Keratinocyte (primary cell): ENCODE results near the gene CTNNA3. TPM values are rescaled to one million over a fixed set of nuclear protein-coding genes. Genes with fewer than 3 reads are reported as not detected.

Experiments
- DNase-seq: peaks from one replicate; pipeline ENCODE4 v3.0.0-alpha.2; 2011; ENCODE audit warnings: low read depth, missing footprints, low spot score
- FAIRE-seq: peaks from 2 replicates; lab custom pipeline; 2011; peaks lifted over from hg19 to GRCh38; lab: Jason Lieb, UNC
- H2AFZ ChIP-seq: 2 replicates; pipeline ENCODE4 v1.6.0; 2012; ENCODE audit warnings: low read length, control low read depth, inconsistent platforms; ENCODE audit not compliant: control insufficient read depth
- H3K27ac ChIP-seq: 2 replicates; pipeline ENCODE4 v1.5.1; 2011; ENCODE audit warnings: low read length; ENCODE audit not compliant: control insufficient read depth, insufficient read depth
- H3K27me3 ChIP-seq: 3 replicates; pipeline ENCODE4 v1.6.0; 2011; ENCODE audit warnings: low read length; ENCODE audit not compliant: control insufficient read depth, insufficient read depth; ENCODE audit errors: extremely low read depth
- H3K36me3 ChIP-seq, 2 experiments: 2 replicates in 1 of 2; 3 replicates in 1 of 2; pipeline ENCODE4 v1.5.1; 2011; ENCODE audit warnings: low read length in 2 of 2, mild to moderate bottlenecking in 1 of 2; ENCODE audit not compliant: control insufficient read depth in 2 of 2, insufficient read depth in 2 of 2; ENCODE audit errors: extremely low read depth in 1 of 2
- H3K4me1 ChIP-seq: 3 replicates; pipeline ENCODE4 v1.5.1; 2011; ENCODE audit warnings: low read length; ENCODE audit not compliant: control insufficient read depth, insufficient read depth; ENCODE audit errors: extremely low read depth
- H3K4me2 ChIP-seq: 3 replicates; pipeline ENCODE4 v1.6.0; 2011; ENCODE audit warnings: low read depth, low read length; ENCODE audit not compliant: control insufficient read depth, insufficient read depth; ENCODE audit errors: extremely low read depth
- H3K4me3 ChIP-seq, 3 experiments: fragments of 200-600 bp in 1 of 3; sonication (generic) in 1 of 3; 2 replicates in 2 of 3; 3 replicates in 1 of 3; pipeline ENCODE4 v1.5.1; 2011 to 2016; ENCODE audit warnings: low read length in 3 of 3, mild to moderate bottlenecking in 3 of 3, control low read depth in 2 of 3, inconsistent platforms in 1 of 3, low read depth in 1 of 3, mixed read lengths in 1 of 3, mixed run types in 1 of 3, moderate library complexity in 1 of 3; ENCODE audit not compliant: control insufficient read depth in 2 of 3, insufficient read depth in 2 of 3; ENCODE audit errors: extremely low read depth in 1 of 3
- H3K79me2 ChIP-seq: 2 replicates; pipeline ENCODE4 v1.6.0; 2012; ENCODE audit warnings: low read length; ENCODE audit not compliant: control insufficient read depth, insufficient read depth
- H3K9ac ChIP-seq: 3 replicates; pipeline ENCODE4 v1.6.0; 2011; ENCODE audit warnings: low read length; ENCODE audit not compliant: control insufficient read depth, insufficient read depth; ENCODE audit errors: extremely low read depth
- H3K9me1 ChIP-seq: 3 replicates; pipeline ENCODE4 v1.6.0; 2011; ENCODE audit warnings: low read length; ENCODE audit not compliant: control insufficient read depth, insufficient read depth; ENCODE audit errors: extremely low read depth
- H3K9me3 ChIP-seq: 2 replicates; pipeline ENCODE4 v1.5.1; 2012; ENCODE audit warnings: low read depth, low read length; ENCODE audit not compliant: control insufficient read depth
- H4K20me1 ChIP-seq: 3 replicates; pipeline ENCODE4 v1.6.0; 2011; ENCODE audit warnings: low read length; ENCODE audit not compliant: control insufficient read depth, insufficient read depth; ENCODE audit errors: extremely low read depth
- EZH2 ChIP-seq: IDR thresholded peaks from one replicate; pipeline ENCODE4 v1.6.1; 2012; ENCODE audit warnings: inconsistent platforms, mild to moderate bottlenecking, low read length, moderate library complexity
- dilution Hi-C: fragments of 300-500 bp; cut with MboI; formaldehyde crosslinking; loops from one replicate; pipeline ENCODE4 v1.7.0; 2020; ENCODE audit warnings: low sequenced_read_pairs; ENCODE audit not compliant: extremely low pct_ligation_motif_present
- polyA plus RNA-seq, 5 experiments: library from polyadenylated mRNA; depleted of rRNA in 3 of 5; stranded (reverse) in 3 of 5; stranded (forward) in 1 of 5; unstranded in 1 of 5; fragments of >200 nt; gene quantifications; 1 replicate in 1 of 5; 2 replicates in 3 of 5; 3 replicates in 1 of 5; pipeline versions ENCODE4 v1.2.1 to v1.2.3, GENCODE V29; 2011 to 2012; ENCODE audit warnings: missing spikeins in 2 of 5, low read depth in 1 of 5, low replicate concordance in 1 of 5
- TF ChIP-seq, protein P1 (sequence below), 3 experiments: IDR thresholded peaks in 1 of 3; conservative IDR thresholded peaks in 1 of 3; optimal IDR thresholded peaks in 1 of 3; 2 replicates in 2 of 3; 3 replicates in 1 of 3; pipeline versions ENCODE3 to v1.5.1; 2011; ENCODE audit warnings: low read length in 3 of 3, mild to moderate bottlenecking in 3 of 3, moderate library complexity in 2 of 3, control low read depth in 1 of 3, inconsistent platforms in 1 of 3; ENCODE audit not compliant: insufficient read depth in 2 of 3; ENCODE audit errors: extremely low read depth in 1 of 3

The CTNNA3 gene
- polyA plus RNA-seq, 1 donor (not counting 4 experiments of a cell fraction or from before 2014, with no cell fraction given) = 0.01 TPM

DNA sequence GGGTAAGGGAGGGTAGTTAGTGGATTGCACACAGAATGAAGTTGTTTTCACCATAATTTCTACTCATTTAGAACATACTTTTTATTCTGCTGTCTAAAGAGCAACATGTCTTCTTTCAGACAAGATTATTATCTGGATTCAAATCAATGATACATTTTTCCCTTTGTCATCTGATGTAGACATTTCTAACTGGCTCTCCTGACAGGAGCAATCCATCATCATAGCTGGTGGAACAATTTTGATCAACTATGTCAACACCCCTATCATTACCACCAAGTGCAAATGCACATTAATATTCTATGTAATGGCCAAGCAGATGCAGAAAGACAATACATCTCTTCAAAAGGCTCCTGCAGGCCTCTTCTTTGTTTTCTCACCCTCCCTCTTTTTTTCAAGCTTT lies 1443.0 kb downstream of the CTNNA3 start:
- Histone ChIP-seq H2AFZ (no peak overlapping the region), H3K4me2 (no peak overlapping the region), H3K27ac (no peak overlapping the region), H3K9me3 (no peaks in the 10 kb centered on the region), H3K9ac (no peak overlapping the region), H3K4me1 (no peaks in the 10 kb centered on the region), H4K20me1 (no peaks in the 10 kb centered on the region), H3K4me3 (no peak overlapping the region), H3K9me1 (no peaks in the 10 kb centered on the region), H3K27me3 (no peaks in the 10 kb centered on the region), H3K36me3 (no peaks in the 10 kb centered on the region), H3K79me2 (no peaks in the 10 kb centered on the region)
- TF ChIP-seq EZH2 = no peak
- TF ChIP-seq, protein P1, sequence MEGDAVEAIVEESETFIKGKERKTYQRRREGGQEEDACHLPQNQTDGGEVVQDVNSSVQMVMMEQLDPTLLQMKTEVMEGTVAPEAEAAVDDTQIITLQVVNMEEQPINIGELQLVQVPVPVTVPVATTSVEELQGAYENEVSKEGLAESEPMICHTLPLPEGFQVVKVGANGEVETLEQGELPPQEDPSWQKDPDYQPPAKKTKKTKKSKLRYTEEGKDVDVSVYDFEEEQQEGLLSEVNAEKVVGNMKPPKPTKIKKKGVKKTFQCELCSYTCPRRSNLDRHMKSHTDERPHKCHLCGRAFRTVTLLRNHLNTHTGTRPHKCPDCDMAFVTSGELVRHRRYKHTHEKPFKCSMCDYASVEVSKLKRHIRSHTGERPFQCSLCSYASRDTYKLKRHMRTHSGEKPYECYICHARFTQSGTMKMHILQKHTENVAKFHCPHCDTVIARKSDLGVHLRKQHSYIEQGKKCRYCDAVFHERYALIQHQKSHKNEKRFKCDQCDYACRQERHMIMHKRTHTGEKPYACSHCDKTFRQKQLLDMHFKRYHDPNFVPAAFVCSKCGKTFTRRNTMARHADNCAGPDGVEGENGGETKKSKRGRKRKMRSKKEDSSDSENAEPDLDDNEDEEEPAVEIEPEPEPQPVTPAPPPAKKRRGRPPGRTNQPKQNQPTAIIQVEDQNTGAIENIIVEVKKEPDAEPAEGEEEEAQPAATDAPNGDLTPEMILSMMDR (optimal IDR thresholded peaks at IDR 0.05 in 1 of 3, IDR thresholded peaks at IDR 0.05 in 1 of 3, conservative IDR thresholded peaks at IDR 0.05 in 1 of 3; ENCODE audit: extremely low read depth in 1 of 3, insufficient read depth in 2 of 3, low read length in 3 of 3) = no peak
- DNase-seq (no peak), FAIRE-seq (no peak)
- dilution Hi-C loops = no loop called here

DNA sequence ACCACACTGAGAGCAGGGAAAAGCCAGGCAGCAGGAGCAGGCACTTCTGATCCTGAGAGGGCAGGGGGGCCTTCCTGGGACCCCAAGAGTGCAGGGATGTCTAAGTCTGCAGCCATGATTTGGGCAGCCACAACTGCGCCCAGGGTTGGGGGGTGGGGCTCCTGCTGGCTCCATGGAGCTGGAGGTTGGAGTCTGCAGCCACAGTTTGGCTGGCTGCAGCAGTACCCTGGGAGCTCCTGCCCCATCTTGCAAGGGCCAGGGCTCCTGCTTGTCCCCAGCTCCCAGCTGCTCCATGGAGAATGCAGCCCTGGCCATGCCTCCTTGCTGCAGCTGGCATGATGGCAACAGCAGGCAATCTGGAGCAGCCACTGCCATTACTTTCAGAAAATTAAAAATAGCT lies 1449.8 kb downstream of the CTNNA3 start:
- Histone ChIP-seq H4K20me1 (no peaks in the 10 kb centered on the region), H3K36me3 (no peaks in the 10 kb centered on the region), H3K9me1 (no peaks in the 10 kb centered on the region), H3K27me3 (no peaks in the 10 kb centered on the region), H3K4me2 (no peak overlapping the region), H3K4me1 (no peaks in the 10 kb centered on the region), H3K9me3 (no peaks in the 10 kb centered on the region), H3K4me3 (no peak overlapping the region), H3K27ac (no peak overlapping the region), H2AFZ (no peak overlapping the region), H3K9ac (no peak overlapping the region), H3K79me2 (no peaks in the 10 kb centered on the region)
- dilution Hi-C loops = no loop called here
- FAIRE-seq = no peak
- TF ChIP-seq, protein P1 (optimal IDR thresholded peaks at IDR 0.05 in 1 of 3, IDR thresholded peaks at IDR 0.05 in 1 of 3, conservative IDR thresholded peaks at IDR 0.05 in 1 of 3; ENCODE audit: extremely low read depth in 1 of 3, insufficient read depth in 2 of 3, low read length in 3 of 3) = no peak
- TF ChIP-seq EZH2 = no peak
- DNase-seq = no peak
